H1 (cell line): ENCODE data around the gene FLRT3. TPM values are rescaled to one million over a fixed set of nuclear protein-coding genes. Genes with fewer than 3 reads are reported as not detected.

Experiments used
- ATF2 ChIP-seq: IDR thresholded peaks from 2 replicates; pipeline ENCODE4 v1.6.1; 2012; ENCODE audit warnings: low read length, inconsistent platforms
- JUND ChIP-seq: IDR thresholded peaks from 2 replicates; pipeline ENCODE4 v1.6.1; 2011; ENCODE audit warnings: mild to moderate bottlenecking, improper control_type of control experiment, low read length
- polyA plus RNA-seq, 7 experiments: library from polyadenylated mRNA; depleted of rRNA in 3 of 7; stranded (reverse) in 5 of 7; unstranded in 2 of 7; fragments of >200 nt in 5 of 7; fragments of 200-250 nt in 2 of 7; gene quantifications; 1 replicate in 5 of 7; 2 replicates in 1 of 7; 4 replicates in 1 of 7; pipeline versions ENCODE4 v1.2.1 to v1.2.3, GENCODE V29; 2011 to 2013; ENCODE audit warnings: missing spikeins in 2 of 7, mixed read lengths in 2 of 7
- total RNA-seq: library from RNA; stranded (reverse); fragmentation: NEBNext Ultra II Directional; extraction: Animal tissue kit (Norgen Biotek cat#: 25700); gene quantifications from 2 replicates; pipeline ENCODE4 v1.2.1, GENCODE V29; 2021

Gene FLRT3
- total and polyA plus RNA-seq, 2 of the 8 experiments (the other 6 are each of a cell fraction or from before 2014, with no cell fraction given), result 0.35 to 0.41 TPM

DNA sequence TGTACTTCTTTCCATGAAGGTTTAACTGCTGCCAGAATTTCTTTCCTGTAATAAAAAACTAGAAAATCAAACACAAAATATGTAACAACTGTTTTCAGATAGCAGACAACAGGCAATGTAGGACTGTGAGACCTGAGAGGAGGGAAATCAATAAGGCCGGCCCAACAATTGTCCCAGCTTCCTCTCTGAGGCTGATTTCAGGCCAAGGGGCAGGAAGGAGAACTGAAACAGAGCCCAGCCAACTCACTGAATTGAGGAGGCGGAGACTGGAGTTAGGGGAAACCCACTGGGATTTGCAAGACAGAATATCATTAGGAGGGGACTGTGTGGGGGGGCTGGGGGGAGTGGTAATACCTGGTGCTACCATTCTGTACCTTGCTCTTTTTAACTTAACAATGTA is 42.2 kb downstream of the FLRT3 start (continued):
- TF ChIP-seq ATF2, result no peak
- TF ChIP-seq JUND, result no peak
